ENCODE data around the gene PRR7. TPM values are rescaled to one million over a fixed set of nuclear protein-coding genes. Genes with fewer than 3 reads are reported as not detected.

Gene PRR7
- total RNA-seq, 1 experiment from 2014 or later: 4.7 TPM

GRCh38 chr5:177445917-177446199 lies 756 bp upstream of the PRR7 start:
- H3K4me3 ChIP-seq (ENCODE audit: low read depth, low read length): peak overlapping the region; percentile 78
- Mint-ChIP-seq H3K4me1 (ENCODE audit: low read depth, unreplicated experiment) (peaks cover 8% of the 10 kb centered on the region), H3K36me3 (ENCODE audit: insufficient read depth, unreplicated experiment) (peaks cover 59% of the 10 kb centered on the region), H3K9me3 (ENCODE audit: unreplicated experiment) (no peaks in the 10 kb centered on the region), H3K27ac (ENCODE audit: unreplicated experiment) (peak overlapping the region; percentile 56), H3K27me3 (ENCODE audit: insufficient read depth, unreplicated experiment) (peaks cover 6% of the 10 kb centered on the region), H3K4me3 (ENCODE audit: unreplicated experiment) (peak overlapping the region; percentile 70)
- H3K27me3 ChIP-seq (replicated peaks; ENCODE audit: control insufficient read depth, insufficient read depth, low read length): no peaks in the 10 kb centered on the region
- H3K9me3 ChIP-seq: no peaks in the 10 kb centered on the region
- peaks cover 6% of the 10 kb centered on the region; the same call in 1 of the 2 replicates for H3K4me1 ChIP-seq
- no TSS peak for BruUV-seq (replicated peaks)
- TF ChIP-seq CTCF (IDR thresholded peaks at IDR 0.05; ENCODE audit: insufficient read depth in 1 of 2, low read depth in 1 of 2, low read length in 1 of 2, severe bottlenecking in 1 of 2, unreplicated experiment in 1 of 2): no peak
- no peak for DNase-seq
- ChIA-PET CTCF (interaction anchor here (0.7 to 6.4 kb wide), 5 partner anchors 9 to 67 kb away, joined by 3 to 78 read pairs (median 5); no protein-coding TSS in a partner anchor), POLR2A (interaction anchor here (0.6 to 5.0 kb wide), 2 partner anchors 19 to 558 kb away, joined by 6 to 43 read pairs; partner anchors contain the start of gene GRK6)
- no peaks in the 10 kb centered on the region; the same call in 1 of the 2 replicates for H3K36me3 ChIP-seq (ENCODE audit: control insufficient read depth, insufficient read depth, low read length)
- intact Hi-C loops (cut with micrococcal nuclease; ENCODE audit: unreplicated experiment): loop anchor here (2.0 kb wide), 2 partner anchors 19 to 41 kb away; partner anchors contain the start of gene GRK6

- peak overlapping the region; percentile 70 for H3K4me3 Mint-ChIP-seq (ENCODE audit: unreplicated experiment)
- intact Hi-C loops (cut with micrococcal nuclease; ENCODE audit: unreplicated experiment): loop anchor here (2.0 kb wide), 2 partner anchors 20 to 42 kb away; partner anchors contain the start of gene GRK6
Observed at GRCh38 chr5:177447066-177447610, 524 bp downstream of the PRR7 start.

More at GRCh38 chr5:177447066-177447610, 524 bp downstream of the PRR7 start:
- H3K4me3 ChIP-seq (ENCODE audit: low read depth, low read length): peak overlapping the region; percentile 78
- no peak overlapping the region for H3K27ac Mint-ChIP-seq (ENCODE audit: unreplicated experiment)
- POLR2A ChIA-PET: interaction anchor here (0.6 to 5.0 kb wide), 4 partner anchors 21 to 78 kb away, joined by 3 to 43 read pairs (median 8); partner anchors contain the start of gene GRK6
- peaks cover 6% of the 10 kb centered on the region; the same call in 1 of the 2 replicates for H3K4me1 ChIP-seq
- BruUV-seq (replicated peaks): no TSS peak
- H3K9me3 ChIP-seq: no peaks in the 10 kb centered on the region
- no peak for TF ChIP-seq CTCF (IDR thresholded peaks at IDR 0.05; ENCODE audit: insufficient read depth in 1 of 2, low read depth in 1 of 2, low read length in 1 of 2, severe bottlenecking in 1 of 2, unreplicated experiment in 1 of 2)
- H3K36me3 Mint-ChIP-seq (ENCODE audit: insufficient read depth, unreplicated experiment): peaks cover 57% of the 10 kb centered on the region
- H3K27me3 ChIP-seq (replicated peaks; ENCODE audit: control insufficient read depth, insufficient read depth, low read length): no peaks in the 10 kb centered on the region
- H3K4me1 Mint-ChIP-seq (ENCODE audit: low read depth, unreplicated experiment): peaks cover 8% of the 10 kb centered on the region
- CTCF ChIA-PET: interaction anchor here (0.6 to 6.4 kb wide), 5 partner anchors 21 to 361 kb away, joined by 3 to 78 read pairs (median 6); partner anchors contain the start of genes FGFR4 and GRK6
- H3K36me3 ChIP-seq (ENCODE audit: control insufficient read depth, insufficient read depth, low read length): no peaks in the 10 kb centered on the region; the same call in 1 of the 2 replicates
- H3K27me3 Mint-ChIP-seq (ENCODE audit: insufficient read depth, unreplicated experiment): peaks cover 6% of the 10 kb centered on the region
- no peaks in the 10 kb centered on the region for H3K9me3 Mint-ChIP-seq (ENCODE audit: unreplicated experiment)
- peak in 1 of 2 experiments; percentile 70 for DNase-seq
